Parathyroid adenoma (tissue), 2 donors: Measurements from ENCODE around the gene RIPOR2.

ENCODE experiments used
- H2AFZ ChIP-seq: fragments of 300-600 bp; sonication (generic); one replicate; pipeline ENCODE4 v1.7.0; 2017; ENCODE audit warnings: antibody characterized with exemption, mild to moderate bottlenecking
- H3K27ac ChIP-seq: fragments of 300-600 bp; sonication (generic); one replicate; pipeline ENCODE4 v1.7.0; 2017
- H3K27me3 ChIP-seq: fragments of 300-600 bp; sonication (generic); one replicate; pipeline ENCODE4 v1.7.0; 2017; ENCODE audit warnings: low read length; ENCODE audit not compliant: control insufficient read depth, insufficient read depth
- H3K36me3 ChIP-seq: fragments of 300-600 bp; sonication (generic); one replicate; pipeline ENCODE4 v1.7.0; 2017; ENCODE audit warnings: low read length; ENCODE audit not compliant: control insufficient read depth, insufficient read depth
- H3K4me1 ChIP-seq: fragments of 300-600 bp; sonication (generic); one replicate; pipeline ENCODE4 v1.7.0; 2017; ENCODE audit warnings: control low read depth
- H3K4me2 ChIP-seq: fragments of 300-600 bp; sonication (generic); one replicate; pipeline ENCODE4 v1.7.0; 2017; ENCODE audit warnings: low read length
- H3K4me3 ChIP-seq: fragments of 300-600 bp; sonication (generic); one replicate; pipeline ENCODE4 v1.7.0; 2017; ENCODE audit warnings: low read depth, low read length
- H3K79me2 ChIP-seq: fragments of 300-600 bp; sonication (generic); one replicate; pipeline ENCODE4 v1.7.0; 2017; ENCODE audit warnings: control low read depth
- H3K9ac ChIP-seq: fragments of 300-600 bp; sonication (generic); one replicate; pipeline ENCODE4 v1.7.0; 2017; ENCODE audit warnings: mild to moderate bottlenecking
- H3K9me3 ChIP-seq: fragments of 300-600 bp; sonication (generic); one replicate; pipeline ENCODE4 v1.7.0; 2017; ENCODE audit warnings: low read length; ENCODE audit not compliant: control insufficient read depth
- TF ChIP-seq, protein P1 (sequence below): fragments of 300-600 bp; sonication (generic); IDR thresholded peaks from one replicate; pipeline ENCODE4 v1.7.0; 2017; ENCODE audit warnings: antibody characterized with exemption, mild to moderate bottlenecking
- donor health status: primary hyperparathyroidism.

The RIPOR2 gene

DNA sequence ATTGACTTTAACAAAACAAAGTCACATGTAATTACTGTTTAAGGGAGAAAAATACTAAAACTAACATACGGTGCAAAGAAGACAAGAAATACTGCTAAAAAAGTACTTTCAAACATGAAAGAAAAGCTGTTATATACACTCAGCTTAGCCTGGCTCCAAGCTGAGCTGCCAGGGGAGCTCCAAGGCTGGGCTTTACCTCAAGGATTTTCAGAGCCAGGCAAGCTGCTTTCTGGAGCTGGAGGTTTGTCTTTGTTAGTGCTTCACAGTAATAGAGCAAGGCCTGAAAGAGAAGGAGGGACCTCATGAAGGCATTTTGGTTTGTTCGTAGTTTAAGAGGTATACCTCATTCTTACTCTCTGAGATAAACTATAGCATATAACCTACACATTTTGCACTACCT, 117.4 kb downstream of the RIPOR2 start:
- Histone ChIP-seq H3K79me2 (no peaks in the 10 kb centered on the region), H3K9ac (no peak overlapping the region), H3K27ac (no peak overlapping the region), H2AFZ (no peak overlapping the region), H3K9me3 (no peaks in the 10 kb centered on the region), H3K4me2 (no peak overlapping the region), H3K36me3 (no peaks in the 10 kb centered on the region), H3K4me3 (no peak overlapping the region), H3K4me1 (no peaks in the 10 kb centered on the region), H3K27me3 (no peaks in the 10 kb centered on the region)
- TF ChIP-seq, protein P1, sequence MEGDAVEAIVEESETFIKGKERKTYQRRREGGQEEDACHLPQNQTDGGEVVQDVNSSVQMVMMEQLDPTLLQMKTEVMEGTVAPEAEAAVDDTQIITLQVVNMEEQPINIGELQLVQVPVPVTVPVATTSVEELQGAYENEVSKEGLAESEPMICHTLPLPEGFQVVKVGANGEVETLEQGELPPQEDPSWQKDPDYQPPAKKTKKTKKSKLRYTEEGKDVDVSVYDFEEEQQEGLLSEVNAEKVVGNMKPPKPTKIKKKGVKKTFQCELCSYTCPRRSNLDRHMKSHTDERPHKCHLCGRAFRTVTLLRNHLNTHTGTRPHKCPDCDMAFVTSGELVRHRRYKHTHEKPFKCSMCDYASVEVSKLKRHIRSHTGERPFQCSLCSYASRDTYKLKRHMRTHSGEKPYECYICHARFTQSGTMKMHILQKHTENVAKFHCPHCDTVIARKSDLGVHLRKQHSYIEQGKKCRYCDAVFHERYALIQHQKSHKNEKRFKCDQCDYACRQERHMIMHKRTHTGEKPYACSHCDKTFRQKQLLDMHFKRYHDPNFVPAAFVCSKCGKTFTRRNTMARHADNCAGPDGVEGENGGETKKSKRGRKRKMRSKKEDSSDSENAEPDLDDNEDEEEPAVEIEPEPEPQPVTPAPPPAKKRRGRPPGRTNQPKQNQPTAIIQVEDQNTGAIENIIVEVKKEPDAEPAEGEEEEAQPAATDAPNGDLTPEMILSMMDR: no peak

DNA sequence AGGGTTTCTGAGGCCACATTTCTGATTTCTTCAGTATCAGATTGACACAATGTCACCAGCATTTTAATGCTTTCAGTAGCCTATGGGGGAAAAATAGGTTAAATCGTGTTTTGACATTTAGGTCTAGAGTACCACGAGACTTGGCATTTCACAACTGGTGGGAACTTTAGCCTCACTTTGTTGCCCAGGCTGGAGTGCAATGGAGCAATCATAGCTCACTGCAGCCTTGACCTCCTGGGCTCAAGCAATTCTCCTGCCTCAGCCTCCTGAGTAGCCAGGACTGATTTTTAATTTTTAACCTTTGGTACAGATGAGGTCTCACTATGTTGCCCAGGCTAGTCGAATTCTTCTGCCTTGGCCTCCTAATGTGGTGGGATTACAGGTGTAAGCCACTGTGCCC, 126.0 kb downstream of the RIPOR2 start:
- no peaks in the 10 kb centered on the region for H3K4me1 ChIP-seq
- H3K27me3 ChIP-seq: no peaks in the 10 kb centered on the region
- no peak overlapping the region for H3K9ac ChIP-seq
- TF ChIP-seq, protein P1: no peak
- H3K79me2 ChIP-seq: no peaks in the 10 kb centered on the region
- no peak overlapping the region for H2AFZ ChIP-seq
- no peaks in the 10 kb centered on the region for H3K36me3 ChIP-seq
- H3K9me3 ChIP-seq: no peaks in the 10 kb centered on the region
- H3K4me2 ChIP-seq: no peak overlapping the region
- H3K4me3 ChIP-seq: no peak overlapping the region
- no peak overlapping the region for H3K27ac ChIP-seq

DNA sequence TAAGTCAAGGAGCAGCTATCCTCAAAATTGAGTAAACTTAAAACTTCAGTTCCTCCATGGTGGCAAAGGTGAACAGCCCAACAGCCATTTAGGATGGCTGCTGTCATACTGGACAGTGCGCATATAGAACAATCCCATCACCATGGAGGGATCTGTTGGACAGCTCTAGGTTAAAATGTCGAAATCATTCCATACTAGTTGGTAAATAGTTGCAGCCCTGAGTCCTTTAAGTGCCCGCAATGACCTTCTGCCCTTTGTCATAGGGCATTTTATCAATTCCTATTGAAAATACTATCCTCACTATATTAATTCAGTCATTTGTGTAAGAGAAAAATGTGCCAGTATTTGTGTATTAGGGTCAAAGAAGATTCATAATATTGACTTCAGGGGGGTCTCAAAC, 128.2 kb downstream of the RIPOR2 start:
- no peak overlapping the region for H3K27ac ChIP-seq
- no peak overlapping the region for H3K4me3 ChIP-seq
- H3K4me2 ChIP-seq: no peak overlapping the region
- no peaks in the 10 kb centered on the region for H3K27me3 ChIP-seq
- TF ChIP-seq, protein P1: no peak
- no peak overlapping the region for H2AFZ ChIP-seq
- no peaks in the 10 kb centered on the region for H3K9me3 ChIP-seq
- H3K36me3 ChIP-seq: no peaks in the 10 kb centered on the region
- H3K4me1 ChIP-seq: no peaks in the 10 kb centered on the region
- H3K79me2 ChIP-seq: no peaks in the 10 kb centered on the region
- H3K9ac ChIP-seq: no peak overlapping the region

DNA sequence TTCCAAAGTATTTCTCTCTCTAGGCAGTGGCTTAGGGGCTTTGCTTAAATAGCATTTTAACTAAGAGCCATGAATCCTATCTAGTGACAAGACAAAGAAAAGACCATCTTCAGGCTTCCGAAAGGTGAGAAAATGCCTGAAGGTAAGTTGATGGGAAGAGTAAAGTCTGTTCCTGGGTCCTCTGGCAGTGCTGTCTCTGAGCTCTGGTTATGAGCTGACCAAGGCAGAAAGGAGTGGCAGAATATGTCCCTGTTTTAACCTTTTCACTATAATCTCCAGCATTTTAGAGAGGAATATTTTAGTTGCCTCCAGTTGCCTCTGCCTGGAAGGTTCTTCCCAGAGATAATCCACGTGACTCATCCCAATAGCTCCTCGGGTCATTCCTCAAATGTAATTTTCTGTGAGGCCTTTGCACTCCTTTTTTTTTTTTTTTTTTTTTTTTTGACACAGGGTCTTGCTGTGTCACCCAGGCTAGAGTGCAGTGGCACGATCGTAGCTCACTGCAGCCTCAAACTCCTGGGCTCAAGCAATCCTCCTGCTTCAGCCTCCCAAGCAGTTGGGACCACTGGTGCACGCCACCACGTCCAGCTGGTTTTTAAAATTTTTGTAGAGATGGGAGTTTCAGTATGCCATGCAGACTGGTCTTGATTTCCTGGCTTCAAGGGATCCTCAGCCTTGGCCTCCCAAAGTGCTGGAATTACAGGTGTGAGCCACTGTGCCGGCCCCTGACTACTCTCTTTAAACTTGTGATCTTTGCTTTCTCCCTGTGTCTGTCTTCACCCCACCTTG, 133.3 kb downstream of the RIPOR2 start:
- no peaks in the 10 kb centered on the region for H3K36me3 ChIP-seq
- peaks cover 4% of the 10 kb centered on the region for H3K4me1 ChIP-seq
- no peak overlapping the region for H3K9ac ChIP-seq
- H2AFZ ChIP-seq: no peak overlapping the region
- TF ChIP-seq, protein P1: no peak
- no peaks in the 10 kb centered on the region for H3K9me3 ChIP-seq
- H3K79me2 ChIP-seq: no peaks in the 10 kb centered on the region
- H3K4me2 ChIP-seq: no peak overlapping the region
- H3K27me3 ChIP-seq: no peaks in the 10 kb centered on the region
- H3K4me3 ChIP-seq: no peak overlapping the region
- no peak overlapping the region for H3K27ac ChIP-seq

DNA sequence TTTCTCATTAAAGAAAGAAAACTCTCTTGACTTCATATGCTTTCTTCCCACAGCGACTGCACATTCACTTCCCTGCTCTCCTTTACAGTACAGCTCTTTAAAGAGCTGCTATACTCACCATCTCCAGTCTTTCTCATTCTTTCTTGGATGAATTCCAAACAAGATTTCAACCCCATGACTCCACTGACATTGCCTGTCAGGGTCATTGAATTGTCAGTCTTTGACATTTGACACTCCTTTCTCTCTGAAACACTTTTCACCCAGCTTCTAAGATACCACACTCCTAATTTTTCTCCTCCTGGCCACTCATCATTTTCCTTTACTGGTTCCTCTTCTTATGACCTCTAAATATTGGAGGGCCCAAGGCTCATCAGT, 136.2 kb downstream of the RIPOR2 start:
- H3K4me1 ChIP-seq: peaks cover 4% of the 10 kb centered on the region
- TF ChIP-seq, protein P1: no peak
- H3K9ac ChIP-seq: no peak overlapping the region
- no peaks in the 10 kb centered on the region for H3K9me3 ChIP-seq
- H3K27ac ChIP-seq: no peak overlapping the region
- no peak overlapping the region for H3K4me2 ChIP-seq
- H3K79me2 ChIP-seq: no peaks in the 10 kb centered on the region
- no peaks in the 10 kb centered on the region for H3K36me3 ChIP-seq
- no peak overlapping the region for H2AFZ ChIP-seq
- no peaks in the 10 kb centered on the region for H3K27me3 ChIP-seq
- no peak overlapping the region for H3K4me3 ChIP-seq
